ENCODE measurements around the gene SLC25A5. TPM values are rescaled to one million over a fixed set of nuclear protein-coding genes. Genes with fewer than 3 reads are reported as not detected.
A peak's percentile ranks its signal among the peaks of the same experiment; 100 is the strongest.
"Not testable (repeated sequence)": the region's sequence is repeated elsewhere in the genome, so short reads cannot be mapped to it uniquely, and the experiment has no call there.

The SLC25A5 gene
- 88.0 TPM for total RNA-seq

- FAIRE-seq (no peak), DNase-seq (ENCODE audit: low spot score in 2 of 2) (peak; percentile 74 to 81)
Measured at GRCh38 chrX:119467842-119468550, at the start of gene SLC25A5. SLC25A5 (plus strand) TSS chrX:119468444; CDS start chrX:119468516, 72 bp downstream.

- DNase-seq (ENCODE audit: low spot score in 2 of 2) (no peak), FAIRE-seq (no peak)
Measured at GRCh38 chrX:119419146-119419545, 49.1 kb upstream of the SLC25A5 start.

GRCh38 chrX:119419898-119420297 lies 48.3 kb upstream of the SLC25A5 start:
- no peak for FAIRE-seq
- DNase-seq (ENCODE audit: low spot score in 2 of 2), result no peak

GRCh38 chrX:119421016-119421705 lies 47.1 kb upstream of the SLC25A5 start:
- DNase-seq (ENCODE audit: low spot score in 2 of 2), result no peak
- FAIRE-seq, result no peak

- FAIRE-seq (no peak), DNase-seq (ENCODE audit: low spot score in 2 of 2) (no peak)
Measured at GRCh38 chrX:119423631-119424030, 44.6 kb upstream of the SLC25A5 start.

DNA sequence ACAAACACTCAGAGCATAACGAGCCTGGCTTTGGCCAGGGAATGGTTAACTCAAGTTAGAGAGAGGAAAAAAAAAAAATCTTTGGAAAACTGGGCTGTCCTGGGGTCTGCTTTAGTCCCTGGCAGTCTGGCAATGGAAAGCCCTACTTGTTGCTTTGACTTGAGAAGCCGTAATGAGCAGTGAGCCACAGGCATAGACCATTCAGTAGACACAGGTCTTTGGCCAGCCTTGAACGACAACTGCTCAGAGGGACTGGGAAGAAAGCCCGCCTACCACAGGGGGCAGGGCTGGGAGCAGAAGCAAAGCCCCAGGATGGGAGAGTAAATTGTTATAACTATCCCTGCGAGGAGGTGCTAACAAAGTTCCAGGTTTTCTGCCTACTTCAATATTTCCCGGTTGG lies 43.2 kb upstream of the SLC25A5 start:
- DNase-seq (ENCODE audit: low spot score in 2 of 2) (no peak), FAIRE-seq (no peak)

DNA sequence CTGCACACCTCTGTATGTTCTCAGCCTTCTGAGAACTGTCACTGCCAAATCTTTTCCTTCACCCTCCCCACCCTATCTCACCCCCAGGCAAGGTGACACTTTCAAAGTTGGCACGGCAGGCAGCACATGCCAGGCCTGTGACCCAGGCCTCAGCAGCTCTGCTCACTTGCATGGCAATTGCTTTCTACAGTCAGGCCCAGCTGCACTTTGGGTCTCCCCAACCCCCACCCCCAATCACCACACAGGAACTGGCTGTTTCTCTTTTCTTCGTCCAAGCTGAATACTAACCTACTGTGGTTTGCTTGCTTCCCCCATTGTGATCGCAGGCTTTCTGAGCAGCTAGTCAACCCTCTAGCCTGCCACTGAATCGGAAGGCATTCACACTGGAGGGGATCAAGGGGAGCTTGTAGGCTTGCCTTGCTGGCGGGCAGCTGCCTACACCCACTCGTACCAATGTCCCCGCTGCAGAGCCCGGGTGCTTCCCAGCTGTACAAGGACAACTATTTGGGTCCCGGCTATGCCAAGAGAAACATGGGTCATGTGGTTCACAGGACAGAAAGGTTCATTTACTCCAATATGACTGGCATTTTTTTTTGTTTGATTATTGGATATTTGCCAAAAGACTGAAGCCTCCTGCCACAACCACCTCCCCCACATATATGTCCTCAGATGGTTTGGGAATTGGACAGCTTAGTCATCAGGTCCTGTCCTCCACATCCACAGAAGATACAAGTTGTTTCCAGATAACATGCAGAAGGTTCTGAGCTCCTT lies 41.0 kb upstream of the SLC25A5 start:
- DNase-seq (ENCODE audit: low spot score in 2 of 2) (peak in 1 of 2 donors; percentile 9), FAIRE-seq (no peak)

DNA sequence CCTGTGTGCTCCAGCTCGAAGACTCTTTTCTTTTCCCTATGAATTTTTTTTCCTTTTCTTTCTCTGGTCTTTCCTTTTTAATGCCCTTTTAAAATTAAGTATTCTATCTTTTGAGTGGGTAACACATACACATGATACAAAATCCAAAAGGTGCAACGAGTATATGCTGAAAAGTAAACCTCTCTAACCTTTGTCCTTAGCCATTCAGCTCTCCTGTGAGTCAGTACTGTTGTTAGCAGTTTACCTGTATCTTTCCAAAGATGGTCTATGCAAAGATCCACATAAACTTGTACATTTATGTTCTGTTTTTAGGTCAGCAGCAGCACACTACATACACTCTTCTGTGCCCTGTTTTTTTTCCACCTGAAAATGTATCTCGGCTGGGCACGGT lies 40.5 kb upstream of the SLC25A5 start:
- no peak for DNase-seq (ENCODE audit: low spot score in 2 of 2)
- no peak for FAIRE-seq

GRCh38 chrX:119429471-119429870 lies 38.8 kb upstream of the SLC25A5 start:
- no peak for FAIRE-seq

GRCh38 chrX:119441295-119441694 lies 26.9 kb upstream of the SLC25A5 start:
- not testable (repeated sequence) for DNase-seq (ENCODE audit: low spot score in 2 of 2); FAIRE-seq

More at GRCh38 chrX:119429471-119429870, 38.8 kb upstream of the SLC25A5 start:
- DNase-seq (ENCODE audit: low spot score in 2 of 2), result no peak

DNA sequence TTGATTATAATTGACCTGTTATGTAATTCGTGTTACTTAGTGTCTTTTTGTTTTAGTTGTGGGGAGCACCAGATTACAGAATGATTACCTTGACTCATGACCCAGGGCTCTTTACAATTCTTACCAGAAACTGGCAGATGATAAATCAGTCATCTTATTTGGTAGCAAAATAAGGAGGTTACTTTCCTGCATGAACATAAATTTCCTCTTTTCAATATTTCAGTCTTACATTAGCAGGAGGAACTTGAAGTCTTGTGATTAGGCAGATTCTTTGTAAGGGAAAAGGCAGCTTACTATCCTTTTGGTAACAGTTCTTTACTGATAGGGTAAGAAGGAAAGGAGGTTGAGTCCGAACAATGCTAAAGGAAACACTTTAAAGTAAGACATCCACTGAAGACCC lies 26.0 kb upstream of the SLC25A5 start:
- DNase-seq (ENCODE audit: low spot score in 2 of 2) (no peak), FAIRE-seq (no peak)

GRCh38 chrX:119453202-119453601 lies 15.0 kb upstream of the SLC25A5 start:
- FAIRE-seq (no peak), DNase-seq (ENCODE audit: low spot score in 2 of 2) (no peak)

DNA sequence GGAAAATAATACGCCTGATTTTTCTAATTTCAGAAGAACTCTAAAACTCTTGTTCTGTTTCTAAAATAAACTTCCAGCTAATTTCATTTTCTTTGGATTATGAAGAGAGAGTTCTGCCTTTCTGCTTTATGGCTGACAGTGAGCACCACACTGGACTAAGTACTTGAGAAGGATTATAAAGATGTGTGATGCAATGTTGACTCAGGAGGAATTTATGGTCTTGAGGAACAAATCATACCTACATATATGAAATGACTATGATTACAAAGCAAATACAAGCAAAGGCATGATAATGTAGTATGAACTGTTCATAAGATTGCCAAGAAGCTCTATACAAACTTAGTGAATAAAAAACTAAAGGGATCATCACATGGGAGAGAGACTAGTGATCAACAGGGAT lies 13.0 kb upstream of the SLC25A5 start:
- no peak for FAIRE-seq
- DNase-seq (ENCODE audit: low spot score in 2 of 2), result no peak

DNA sequence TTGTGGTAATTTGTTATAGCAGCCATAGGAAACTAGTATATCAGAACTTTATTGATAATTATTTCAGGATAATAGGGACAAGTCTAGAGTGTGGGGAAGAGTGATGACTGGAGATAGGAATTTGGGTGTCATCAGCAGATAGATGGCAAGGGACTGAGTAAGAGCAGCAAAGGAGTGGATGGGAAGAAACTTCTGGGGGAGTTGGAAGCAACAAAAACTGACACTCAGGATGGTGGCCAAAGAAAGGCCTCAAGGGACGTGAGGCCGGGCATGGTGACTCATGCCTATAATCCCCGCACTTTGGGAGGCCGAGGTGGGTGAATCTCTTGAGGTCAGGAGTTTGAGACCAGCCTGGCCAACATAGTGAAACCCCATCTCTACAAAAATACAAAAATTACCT lies 9.1 kb upstream of the SLC25A5 start:
- FAIRE-seq (no peak), DNase-seq (ENCODE audit: low spot score in 2 of 2) (no peak)

- FAIRE-seq (no peak), DNase-seq (ENCODE audit: low spot score in 2 of 2) (no peak)
Measured at GRCh38 chrX:119465555-119465954, 2.7 kb upstream of the SLC25A5 start.

DNA sequence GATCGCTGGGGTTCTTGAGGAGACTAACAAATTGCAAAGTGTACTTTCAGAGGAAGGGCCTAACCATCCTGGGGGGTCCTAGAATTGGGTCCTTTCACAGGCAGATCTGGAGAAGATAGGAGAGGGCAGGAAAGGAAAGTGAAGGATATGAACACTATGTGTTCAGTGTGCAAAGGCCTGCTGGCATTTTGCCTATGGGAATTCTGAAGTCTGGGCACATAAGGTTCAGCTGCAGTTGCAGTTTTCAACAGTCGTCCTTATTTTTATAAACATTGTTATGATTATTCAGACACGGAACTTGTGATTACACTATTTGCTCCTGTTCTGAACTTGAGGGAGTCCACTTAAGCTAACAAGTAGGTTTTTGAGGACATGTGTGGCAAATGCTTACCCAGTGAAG lies 1.3 kb upstream of the SLC25A5 start:
- FAIRE-seq (no peak), DNase-seq (ENCODE audit: low spot score in 2 of 2) (no peak)

DNA sequence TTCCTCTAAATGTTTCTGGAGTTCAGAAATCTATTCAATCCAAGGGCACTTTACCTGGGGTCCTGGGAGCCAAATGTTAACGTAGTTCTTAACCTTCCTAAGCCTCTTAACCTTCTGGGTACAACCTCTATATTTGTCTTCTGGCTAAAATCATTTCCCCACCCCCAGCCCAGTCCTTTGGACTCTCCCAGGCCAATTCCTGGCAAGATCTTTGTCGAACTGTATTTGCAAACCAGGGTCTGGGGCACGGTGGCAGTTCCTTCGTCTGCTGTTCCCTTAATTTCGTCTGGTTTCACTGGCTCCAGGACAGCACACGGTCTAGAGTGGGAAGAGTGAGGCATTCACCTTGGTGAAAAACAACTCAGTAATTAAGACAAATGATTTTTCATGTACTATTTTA lies 811 bp upstream of the SLC25A5 start:
- DNase-seq (ENCODE audit: low spot score in 2 of 2), result no peak

GRCh38 chrX:119468551-119469312 lies 488 bp downstream of the SLC25A5 start:
- DNase-seq (ENCODE audit: low spot score in 2 of 2) (peak; percentile 72 to 75), FAIRE-seq (no peak)

More for the DNA sequence above, 811 bp upstream of the SLC25A5 start:
- no peak for FAIRE-seq

DNA sequence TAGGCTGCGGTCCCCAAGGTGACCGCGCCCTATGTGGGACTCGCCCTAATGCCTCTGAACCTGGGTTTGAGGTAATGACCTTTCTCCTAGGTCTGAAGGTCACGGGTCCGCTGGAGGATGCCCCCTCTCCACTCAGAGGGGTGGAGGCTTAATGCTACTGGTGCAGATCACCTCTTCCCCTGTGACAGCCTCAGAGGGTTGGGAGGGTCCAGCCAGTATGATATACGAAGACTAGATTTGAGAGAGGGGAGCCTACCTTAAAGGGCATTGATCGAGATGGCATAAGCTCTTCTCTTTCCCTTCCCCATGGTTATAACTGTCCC lies 1.0 kb downstream of the SLC25A5 start:
- no peak for FAIRE-seq
- DNase-seq (ENCODE audit: low spot score in 2 of 2), result no peak

DNA sequence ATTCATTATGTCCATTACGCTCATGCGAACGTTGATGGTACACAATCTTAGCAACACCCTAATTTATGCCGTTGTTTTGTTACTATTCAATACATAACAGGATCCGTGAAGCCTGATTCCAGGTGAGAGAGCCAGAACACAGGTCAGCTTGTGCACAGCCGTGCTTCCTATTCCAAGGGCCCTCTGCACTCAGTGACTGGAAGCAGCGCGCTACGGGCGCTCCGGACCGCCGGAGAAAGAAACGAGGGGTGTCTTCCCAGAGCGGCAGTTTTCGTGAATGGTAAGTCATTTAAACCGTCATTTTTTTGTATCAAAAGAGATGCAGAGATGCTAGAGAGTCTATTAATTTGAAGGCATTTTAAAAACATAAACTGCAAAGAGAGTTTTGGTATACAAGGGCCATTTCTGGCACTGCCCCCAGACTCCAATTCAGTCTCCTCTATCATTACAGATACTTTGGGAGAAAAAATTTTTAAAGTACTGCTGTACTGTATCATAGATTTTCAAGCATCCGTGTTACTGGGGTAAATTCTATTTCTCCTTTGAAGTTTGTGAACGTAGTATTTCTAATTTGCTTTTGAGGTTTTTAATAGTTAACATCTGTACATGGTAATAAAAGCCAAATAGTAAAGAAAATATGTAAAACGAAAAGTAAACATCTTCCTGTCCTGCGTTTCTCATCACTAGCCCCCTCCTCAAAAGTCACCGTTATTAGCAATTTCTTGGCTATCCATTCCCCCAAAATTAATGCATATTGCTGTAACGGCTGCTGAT lies 6.6 kb downstream of the SLC25A5 start:
- FAIRE-seq, result no peak

More for the DNA sequence above, 6.6 kb downstream of the SLC25A5 start:
- no peak for DNase-seq (ENCODE audit: low spot score in 2 of 2)
